MM.1S (cell line): Measurements from ENCODE around the gene RAB3D.
"Not testable (repeated sequence)": the region's sequence is repeated elsewhere in the genome, so short reads cannot be mapped to it uniquely, and the experiment has no call there.

Experiments used
- DNase-seq: peaks from one replicate; pipeline ENCODE4 v3.0.0-alpha.2; 2015
- H2AFZ ChIP-seq: fragments of 300-600 bp; sonication (generic); 2 replicates; pipeline ENCODE4 v1.6.0; 2016; ENCODE audit warnings: antibody characterized with exemption, low read length
- H3F3A ChIP-seq: fragments of 300-600 bp; sonication (generic); 2 replicates; pipeline ENCODE4 v1.6.1; 2016; ENCODE audit warnings: mild to moderate bottlenecking, antibody characterized with exemption, low read length, moderate library complexity, mixed read lengths; ENCODE audit not compliant: insufficient read depth
- H3K27ac ChIP-seq: fragments of 300-600 bp; sonication (generic); 2 replicates; pipeline ENCODE4 v1.5.1; 2016; ENCODE audit warnings: mild to moderate bottlenecking, low read length
- H3K27me3 ChIP-seq: fragments of 300-600 bp; sonication (generic); replicated peaks from 2 replicates; pipeline ENCODE4 v1.6.0; 2016; ENCODE audit warnings: low read length; ENCODE audit not compliant: insufficient read depth
- H3K36me3 ChIP-seq: fragments of 300-600 bp; sonication (generic); replicated peaks from 2 replicates; pipeline ENCODE4 v1.6.1; 2016; ENCODE audit warnings: mild to moderate bottlenecking, low read length, mixed read lengths; ENCODE audit not compliant: insufficient read depth
- H3K4me1 ChIP-seq: fragments of 300-600 bp; sonication (generic); 2 replicates; pipeline ENCODE4 v1.6.1; 2016; ENCODE audit warnings: low read length, mixed read lengths
- H3K4me2 ChIP-seq: fragments of 300-600 bp; sonication (generic); 2 replicates; pipeline ENCODE4 v1.6.0; 2016; ENCODE audit warnings: low read depth, low read length
- H3K4me3 ChIP-seq: fragments of 300-600 bp; sonication (generic); 2 replicates; pipeline ENCODE4 v1.5.1; 2016; ENCODE audit warnings: low read length, mixed read lengths
- H3K79me2 ChIP-seq: fragments of 300-600 bp; sonication (generic); 2 replicates; pipeline ENCODE4 v1.6.1; 2016; ENCODE audit warnings: mixed run types, low read length, mixed read lengths
- H3K9ac ChIP-seq: fragments of 300-600 bp; sonication (generic); 2 replicates; pipeline ENCODE4 v1.6.1; 2016; ENCODE audit warnings: low read length, mixed read lengths
- H3K9me2 ChIP-seq: fragments of 300-600 bp; sonication (generic); replicated peaks from 2 replicates; pipeline ENCODE4 v1.6.1; 2016; ENCODE audit warnings: mild to moderate bottlenecking, low read length, mixed read lengths; ENCODE audit not compliant: insufficient read depth
- H3K9me3 ChIP-seq: fragments of 300-600 bp; sonication (generic); replicated peaks from 2 replicates; pipeline ENCODE4 v1.6.1; 2016; ENCODE audit warnings: mild to moderate bottlenecking, low read length, mixed read lengths; ENCODE audit not compliant: insufficient read depth
- H4K20me1 ChIP-seq: fragments of 300-600 bp; sonication (generic); 2 replicates; pipeline ENCODE4 v1.6.1; 2016; ENCODE audit warnings: mild to moderate bottlenecking, low read length, moderate library complexity, mixed read lengths; ENCODE audit not compliant: insufficient read depth
- EZH2 ChIP-seq: fragments of 300-600 bp; sonication (generic); optimal IDR thresholded peaks from 2 replicates; pipeline ENCODE3; 2017; ENCODE audit warnings: low read depth, mild to moderate bottlenecking, antibody characterized with exemption, low read length, mixed read lengths
- EZH2phosphoT487 ChIP-seq: fragments of 300-600 bp; sonication (generic); IDR thresholded peaks from 2 replicates; pipeline ENCODE4 v1.6.1; 2018; ENCODE audit warnings: antibody characterized with exemption, low read length
- TF ChIP-seq, protein P1 (sequence below): fragments of 300-600 bp; sonication (generic); IDR thresholded peaks from 2 replicates; pipeline ENCODE4 v1.5.1; 2016; ENCODE audit warnings: antibody characterized with exemption, low read length, mixed read lengths

Gene RAB3D

DNA sequence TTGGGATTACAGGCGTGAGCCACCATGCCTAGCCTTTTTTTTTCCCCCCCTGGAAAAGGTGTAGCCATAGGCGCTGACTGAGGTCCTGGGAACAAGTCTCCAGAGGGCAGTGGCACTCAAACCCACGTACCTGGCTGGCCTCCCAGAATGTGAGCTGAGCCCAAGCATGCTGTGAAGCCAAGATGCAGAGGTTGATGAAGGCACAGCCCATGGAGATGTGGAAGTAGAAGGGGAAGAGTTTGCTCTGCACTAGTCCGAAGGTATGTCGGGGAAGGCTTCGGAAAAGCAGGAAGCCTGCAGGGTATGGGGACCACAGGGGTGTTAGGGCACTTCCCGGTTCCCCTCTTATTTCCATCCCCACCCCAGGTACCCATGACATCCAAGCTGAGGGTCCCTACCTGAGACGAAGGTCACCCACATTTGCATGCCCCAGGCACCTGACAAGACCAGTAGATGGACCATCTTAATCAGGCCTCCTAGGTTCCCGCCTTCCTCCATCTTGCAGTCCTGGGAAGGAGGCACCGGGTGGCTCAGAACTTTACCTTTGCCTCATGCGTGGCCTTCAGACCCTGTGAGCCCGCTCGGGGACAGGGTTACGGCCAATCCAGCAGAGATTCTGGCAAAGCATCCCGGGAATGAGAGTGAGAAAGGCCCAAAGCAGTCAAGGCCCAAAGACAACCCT lies 5.8 kb upstream of the RAB3D start:
- TF ChIP-seq, protein P1, sequence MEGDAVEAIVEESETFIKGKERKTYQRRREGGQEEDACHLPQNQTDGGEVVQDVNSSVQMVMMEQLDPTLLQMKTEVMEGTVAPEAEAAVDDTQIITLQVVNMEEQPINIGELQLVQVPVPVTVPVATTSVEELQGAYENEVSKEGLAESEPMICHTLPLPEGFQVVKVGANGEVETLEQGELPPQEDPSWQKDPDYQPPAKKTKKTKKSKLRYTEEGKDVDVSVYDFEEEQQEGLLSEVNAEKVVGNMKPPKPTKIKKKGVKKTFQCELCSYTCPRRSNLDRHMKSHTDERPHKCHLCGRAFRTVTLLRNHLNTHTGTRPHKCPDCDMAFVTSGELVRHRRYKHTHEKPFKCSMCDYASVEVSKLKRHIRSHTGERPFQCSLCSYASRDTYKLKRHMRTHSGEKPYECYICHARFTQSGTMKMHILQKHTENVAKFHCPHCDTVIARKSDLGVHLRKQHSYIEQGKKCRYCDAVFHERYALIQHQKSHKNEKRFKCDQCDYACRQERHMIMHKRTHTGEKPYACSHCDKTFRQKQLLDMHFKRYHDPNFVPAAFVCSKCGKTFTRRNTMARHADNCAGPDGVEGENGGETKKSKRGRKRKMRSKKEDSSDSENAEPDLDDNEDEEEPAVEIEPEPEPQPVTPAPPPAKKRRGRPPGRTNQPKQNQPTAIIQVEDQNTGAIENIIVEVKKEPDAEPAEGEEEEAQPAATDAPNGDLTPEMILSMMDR: no peak
- TF ChIP-seq EZH2: no peak
- no peak for TF ChIP-seq EZH2phosphoT487
- Histone ChIP-seq H3F3A (peaks cover 6% of the 10 kb centered on the region; the same call in 1 of the 2 replicates), H3K79me2 (no peaks in the 10 kb centered on the region), H3K4me1 (0 out of 2 replicates have a peak, but pooled peaks cover 4% of the 10 kb centered on the region), H3K9ac (peak overlapping the region; percentile 67; the same call in 1 of the 2 replicates), H3K27me3 (no peaks in the 10 kb centered on the region), H3K27ac (no peak overlapping the region), H3K36me3 (no peaks in the 10 kb centered on the region), H3K9me2 (no peaks in the 10 kb centered on the region), H3K4me2 (peak overlapping the region; percentile 82), H4K20me1 (no peaks in the 10 kb centered on the region), H2AFZ (peak overlapping the region; percentile 93), H3K4me3 (peak overlapping the region; percentile 84), H3K9me3 (no peaks in the 10 kb centered on the region)
- DNase-seq: no peak

DNA sequence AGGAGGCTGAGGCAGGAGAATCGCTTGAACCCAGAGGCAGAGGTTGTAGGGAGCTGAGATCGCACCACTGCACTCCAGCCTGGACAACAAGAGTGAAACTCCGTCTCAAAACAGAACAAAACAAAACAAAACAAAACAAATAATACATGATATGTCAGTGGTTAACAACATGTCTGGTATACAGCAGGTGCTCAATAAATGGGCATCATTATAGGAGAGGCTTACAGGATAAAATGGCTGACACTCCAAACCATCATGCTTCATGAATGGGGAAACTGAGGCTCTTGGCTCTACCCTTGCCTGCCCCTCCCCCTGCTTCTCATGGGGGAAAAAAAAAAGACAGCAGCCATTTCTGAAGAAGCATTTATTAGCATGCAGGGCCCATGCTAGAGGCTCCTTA lies 3.0 kb upstream of the RAB3D start:
- Histone ChIP-seq H3K9ac (no peak overlapping the region), H3K9me2 (no peaks in the 10 kb centered on the region), H3K36me3 (no peaks in the 10 kb centered on the region), H3K4me2 (no peak overlapping the region), H3F3A (peaks cover 6% of the 10 kb centered on the region; the same call in 1 of the 2 replicates), H3K27me3 (no peaks in the 10 kb centered on the region), H4K20me1 (no peaks in the 10 kb centered on the region), H3K9me3 (no peaks in the 10 kb centered on the region), H3K79me2 (no peaks in the 10 kb centered on the region), H3K4me1 (peaks cover 9% of the 10 kb centered on the region; the same call in 1 of the 2 replicates), H3K27ac (no peak overlapping the region), H2AFZ (no peak overlapping the region), H3K4me3 (no peak overlapping the region)
- TF ChIP-seq EZH2: no peak
- no peak for TF ChIP-seq EZH2phosphoT487
- TF ChIP-seq, protein P1: no peak
- DNase-seq: no peak

DNA sequence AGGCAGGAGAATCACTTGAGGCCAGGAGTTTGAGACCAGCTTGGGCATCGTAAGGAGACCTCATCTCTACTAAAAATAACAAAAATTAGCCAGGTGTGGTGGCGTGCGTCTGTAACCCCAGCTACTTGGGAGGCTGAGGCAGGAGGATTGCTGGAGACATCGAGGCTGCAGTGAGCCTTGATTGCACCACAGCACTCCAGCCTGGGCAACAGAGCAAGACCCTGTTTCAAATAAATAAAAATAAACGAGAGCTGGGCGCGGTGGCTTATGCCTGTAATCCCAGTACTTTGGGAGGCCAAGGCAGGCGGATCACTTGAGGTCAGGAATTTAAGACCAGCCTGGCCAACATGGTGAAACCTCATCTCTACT lies 626 bp upstream of the RAB3D start:
- H3K36me3 ChIP-seq, H3K9me2 ChIP-seq, H3K9me3 ChIP-seq, H3K27me3 ChIP-seq, DNase-seq, H3K79me2 ChIP-seq, H3K4me1 ChIP-seq, H3K27ac ChIP-seq, H3F3A ChIP-seq, H4K20me1 ChIP-seq: not testable (repeated sequence)
- peak overlapping the region; percentile 87; the same call in 1 of the 2 replicates for H3K4me2 ChIP-seq
- peak overlapping the region; percentile 66; the same call in 1 of the 2 replicates for H3K9ac ChIP-seq
- H3K4me3 ChIP-seq: peak overlapping the region; percentile 80
- H2AFZ ChIP-seq: peak overlapping the region; percentile 93

DNA sequence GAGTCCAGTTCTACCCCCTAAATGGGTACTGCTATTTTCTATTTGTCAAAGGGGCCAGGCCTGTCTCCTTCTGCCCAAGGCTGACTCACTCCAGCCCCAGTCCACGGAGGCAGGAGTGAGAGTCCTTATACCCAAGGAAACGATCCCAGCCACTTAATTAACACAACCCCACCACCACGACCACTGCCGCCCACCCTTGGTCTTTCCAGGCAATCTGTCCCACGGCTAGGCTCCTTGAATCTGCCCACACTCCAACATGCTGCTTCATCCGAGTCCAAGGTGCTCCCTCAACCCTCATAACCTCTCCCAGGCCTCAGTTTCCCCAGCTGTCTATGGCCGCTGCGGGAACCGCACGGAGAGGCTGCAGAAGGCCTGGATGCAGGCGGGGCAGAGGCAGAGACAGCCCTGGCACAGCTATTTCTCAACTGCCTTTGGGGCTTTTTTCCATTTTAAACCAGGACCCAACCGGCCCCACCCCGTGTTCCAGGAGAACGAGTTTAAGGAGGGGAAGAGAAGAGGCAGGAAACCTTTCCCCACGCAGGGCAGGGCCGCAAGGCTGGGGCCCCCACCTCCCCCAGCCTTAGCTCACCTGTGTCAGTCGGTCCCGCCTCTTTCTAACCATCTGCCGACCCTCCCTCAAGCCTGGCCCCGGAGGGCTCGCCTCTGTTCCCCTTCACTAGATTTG lies 746 bp downstream of the RAB3D start:
- H3K9me3 ChIP-seq: no peaks in the 10 kb centered on the region
- peak overlapping the region; percentile 87 for H3K4me2 ChIP-seq
- H3K27ac ChIP-seq: no peak overlapping the region
- peak overlapping the region; percentile 93 for H2AFZ ChIP-seq
- no peaks in the 10 kb centered on the region for H3K79me2 ChIP-seq
- H3K36me3 ChIP-seq: no peaks in the 10 kb centered on the region
- no peak for DNase-seq
- no peaks in the 10 kb centered on the region for H3F3A ChIP-seq
- peaks cover 5% of the 10 kb centered on the region; the same call in 1 of the 2 replicates for H3K4me1 ChIP-seq
- no peak for TF ChIP-seq EZH2phosphoT487
- TF ChIP-seq, protein P1: no peak
- TF ChIP-seq EZH2: no peak
- H3K9ac ChIP-seq: peak overlapping the region; percentile 66; the same call in 1 of the 2 replicates
- peak overlapping the region; percentile 80 for H3K4me3 ChIP-seq
- no peaks in the 10 kb centered on the region for H3K27me3 ChIP-seq
- H3K9me2 ChIP-seq: no peaks in the 10 kb centered on the region
- no peaks in the 10 kb centered on the region for H4K20me1 ChIP-seq
